ENCODE measurements around the gene WIPF1. TPM values are rescaled to one million over a fixed set of nuclear protein-coding genes. Genes with fewer than 3 reads are reported as not detected.

Gene WIPF1
- polyA plus RNA-seq, 1 donor (not counting 4 experiments of a cell fraction or from before 2014, with no cell fraction given), result 0.16 TPM

GRCh38 chr2:174599310-174599921 is 1.8 kb upstream of the WIPF1 start:
- DNase-seq (ENCODE audit: low read depth, low spot score) (no peak), FAIRE-seq (no peak)
- Histone ChIP-seq H4K20me1 (ENCODE audit: control insufficient read depth, extremely low read depth, insufficient read depth, low read length) (no peaks in the 10 kb centered on the region), H3K9ac (ENCODE audit: control insufficient read depth, extremely low read depth, insufficient read depth, low read length) (no peak overlapping the region), H3K9me3 (ENCODE audit: control insufficient read depth, low read depth, low read length) (no peaks in the 10 kb centered on the region), H3K36me3 (ENCODE audit: control insufficient read depth in 2 of 2, extremely low read depth in 1 of 2, insufficient read depth in 2 of 2, low read length in 2 of 2) (no peaks in the 10 kb centered on the region), H3K79me2 (ENCODE audit: control insufficient read depth, insufficient read depth, low read length) (no peaks in the 10 kb centered on the region), H3K4me3 (ENCODE audit: control insufficient read depth in 2 of 3, extremely low read depth in 1 of 3, insufficient read depth in 2 of 3, low read depth in 1 of 3, low read length in 3 of 3) (no peak overlapping the region), H3K27ac (ENCODE audit: control insufficient read depth, insufficient read depth, low read length) (no peak overlapping the region), H3K4me2 (ENCODE audit: control insufficient read depth, extremely low read depth, insufficient read depth, low read depth, low read length) (no peak overlapping the region), H3K9me1 (ENCODE audit: control insufficient read depth, extremely low read depth, insufficient read depth, low read length) (no peaks in the 10 kb centered on the region), H2AFZ (ENCODE audit: control insufficient read depth, low read length) (no peak overlapping the region), H3K4me1 (ENCODE audit: control insufficient read depth, extremely low read depth, insufficient read depth, low read length) (peaks cover 4% of the 10 kb centered on the region), H3K27me3 (ENCODE audit: control insufficient read depth, extremely low read depth, insufficient read depth, low read length) (no peaks in the 10 kb centered on the region)
- no peak for TF ChIP-seq EZH2 (IDR thresholded peaks at IDR 0.05; ENCODE audit: low read length)
- TF ChIP-seq, protein P1, sequence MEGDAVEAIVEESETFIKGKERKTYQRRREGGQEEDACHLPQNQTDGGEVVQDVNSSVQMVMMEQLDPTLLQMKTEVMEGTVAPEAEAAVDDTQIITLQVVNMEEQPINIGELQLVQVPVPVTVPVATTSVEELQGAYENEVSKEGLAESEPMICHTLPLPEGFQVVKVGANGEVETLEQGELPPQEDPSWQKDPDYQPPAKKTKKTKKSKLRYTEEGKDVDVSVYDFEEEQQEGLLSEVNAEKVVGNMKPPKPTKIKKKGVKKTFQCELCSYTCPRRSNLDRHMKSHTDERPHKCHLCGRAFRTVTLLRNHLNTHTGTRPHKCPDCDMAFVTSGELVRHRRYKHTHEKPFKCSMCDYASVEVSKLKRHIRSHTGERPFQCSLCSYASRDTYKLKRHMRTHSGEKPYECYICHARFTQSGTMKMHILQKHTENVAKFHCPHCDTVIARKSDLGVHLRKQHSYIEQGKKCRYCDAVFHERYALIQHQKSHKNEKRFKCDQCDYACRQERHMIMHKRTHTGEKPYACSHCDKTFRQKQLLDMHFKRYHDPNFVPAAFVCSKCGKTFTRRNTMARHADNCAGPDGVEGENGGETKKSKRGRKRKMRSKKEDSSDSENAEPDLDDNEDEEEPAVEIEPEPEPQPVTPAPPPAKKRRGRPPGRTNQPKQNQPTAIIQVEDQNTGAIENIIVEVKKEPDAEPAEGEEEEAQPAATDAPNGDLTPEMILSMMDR (optimal IDR thresholded peaks at IDR 0.05 in 1 of 3, IDR thresholded peaks at IDR 0.05 in 1 of 3, conservative IDR thresholded peaks at IDR 0.05 in 1 of 3; ENCODE audit: extremely low read depth in 1 of 3, insufficient read depth in 2 of 3, low read length in 3 of 3), result no peak
- dilution Hi-C loops (cut with MboI; ENCODE audit: extremely low pct_ligation_motif_present, low sequenced_read_pairs), result no loop called here

- Histone ChIP-seq H3K36me3 (ENCODE audit: control insufficient read depth in 2 of 2, extremely low read depth in 1 of 2, insufficient read depth in 2 of 2, low read length in 2 of 2) (no peaks in the 10 kb centered on the region), H4K20me1 (ENCODE audit: control insufficient read depth, extremely low read depth, insufficient read depth, low read length) (no peaks in the 10 kb centered on the region), H3K9ac (ENCODE audit: control insufficient read depth, extremely low read depth, insufficient read depth, low read length) (no peak overlapping the region), H3K9me3 (ENCODE audit: control insufficient read depth, low read depth, low read length) (no peaks in the 10 kb centered on the region), H3K27ac (ENCODE audit: control insufficient read depth, insufficient read depth, low read length) (no peak overlapping the region), H3K27me3 (ENCODE audit: control insufficient read depth, extremely low read depth, insufficient read depth, low read length) (no peaks in the 10 kb centered on the region), H3K4me1 (ENCODE audit: control insufficient read depth, extremely low read depth, insufficient read depth, low read length) (peaks cover 9% of the 10 kb centered on the region), H3K9me1 (ENCODE audit: control insufficient read depth, extremely low read depth, insufficient read depth, low read length) (no peaks in the 10 kb centered on the region), H3K4me2 (ENCODE audit: control insufficient read depth, extremely low read depth, insufficient read depth, low read depth, low read length) (no peak overlapping the region), H3K79me2 (ENCODE audit: control insufficient read depth, insufficient read depth, low read length) (no peaks in the 10 kb centered on the region), H3K4me3 (ENCODE audit: control insufficient read depth in 2 of 3, extremely low read depth in 1 of 3, insufficient read depth in 2 of 3, low read depth in 1 of 3, low read length in 3 of 3) (no peak overlapping the region), H2AFZ (ENCODE audit: control insufficient read depth, low read length) (no peak overlapping the region)
- no peak for FAIRE-seq
- no peak for DNase-seq (ENCODE audit: low read depth, low spot score)
- dilution Hi-C loops (cut with MboI; ENCODE audit: extremely low pct_ligation_motif_present, low sequenced_read_pairs), result no loop called here
- no peak for TF ChIP-seq EZH2 (IDR thresholded peaks at IDR 0.05; ENCODE audit: low read length)
- TF ChIP-seq, protein P1 (optimal IDR thresholded peaks at IDR 0.05 in 1 of 3, IDR thresholded peaks at IDR 0.05 in 1 of 3, conservative IDR thresholded peaks at IDR 0.05 in 1 of 3; ENCODE audit: extremely low read depth in 1 of 3, insufficient read depth in 2 of 3, low read length in 3 of 3), result no peak
Observed at GRCh38 chr2:174597009-174597344, 627 bp downstream of the WIPF1 start.

Data from keratinocyte (primary cell).